T follicular helper cell (primary cell): ENCODE results near the gene MOSPD2.

Experiments used
- DNase-seq: peaks from one replicate; pipeline ENCODE4 v3.0.0-alpha.2; 2020; ENCODE audit warnings: low read depth

Gene MOSPD2

GRCh38 chrX:14915596-14915995 lies 42.4 kb downstream of the MOSPD2 start:
- DNase-seq, result no peak

DNA sequence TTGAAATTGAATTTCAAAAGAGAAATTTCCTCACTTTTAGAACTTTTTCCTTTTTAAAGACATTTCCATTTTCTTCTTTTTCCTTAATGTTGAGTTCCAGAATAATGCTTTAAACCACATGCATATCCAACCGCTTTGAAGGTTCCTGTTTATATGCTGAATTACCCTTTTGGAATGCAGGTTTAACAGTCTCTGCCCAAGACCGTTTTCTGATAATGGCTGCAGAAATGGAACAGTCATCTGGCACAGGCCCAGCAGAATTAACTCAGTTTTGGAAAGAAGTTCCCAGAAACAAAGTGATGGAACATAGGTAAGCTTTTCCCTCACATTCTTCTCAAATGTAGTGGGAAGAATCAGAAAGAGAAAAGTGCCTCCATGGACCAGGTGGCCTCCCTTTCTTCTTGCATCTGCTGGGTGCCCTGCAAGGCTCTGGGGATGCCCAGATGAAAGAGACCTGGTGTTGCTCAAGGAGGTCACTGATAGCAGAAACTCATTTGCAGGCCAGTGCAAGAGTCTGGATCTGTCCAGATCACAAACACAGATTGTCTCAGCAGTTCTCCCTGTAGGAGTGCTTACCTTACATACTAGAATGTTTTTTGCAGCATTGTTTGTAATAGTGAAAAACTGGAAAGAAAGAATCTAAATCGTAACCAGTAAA lies 42.9 kb downstream of the MOSPD2 start:
- DNase-seq, result no peak

DNA sequence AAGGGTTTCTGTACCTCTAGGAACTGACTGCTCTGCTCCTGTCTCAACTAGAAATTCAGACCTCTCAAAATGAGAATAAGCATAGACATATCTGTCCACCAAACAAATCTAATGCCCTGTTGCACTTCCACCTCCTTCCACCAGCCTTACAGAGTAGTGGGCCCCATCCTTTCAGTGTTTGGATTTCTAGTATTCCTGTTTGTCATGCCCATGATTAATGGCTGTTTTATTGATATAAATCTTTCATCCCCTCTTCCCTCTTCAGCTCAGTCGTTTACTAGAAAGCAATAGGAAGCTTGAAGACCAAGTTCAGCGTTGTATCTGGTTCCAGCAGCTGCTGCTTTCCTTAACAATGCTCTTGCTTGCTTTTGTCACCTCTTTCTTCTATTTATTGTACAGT lies 46.2 kb downstream of the MOSPD2 start:
- no peak for DNase-seq

DNA sequence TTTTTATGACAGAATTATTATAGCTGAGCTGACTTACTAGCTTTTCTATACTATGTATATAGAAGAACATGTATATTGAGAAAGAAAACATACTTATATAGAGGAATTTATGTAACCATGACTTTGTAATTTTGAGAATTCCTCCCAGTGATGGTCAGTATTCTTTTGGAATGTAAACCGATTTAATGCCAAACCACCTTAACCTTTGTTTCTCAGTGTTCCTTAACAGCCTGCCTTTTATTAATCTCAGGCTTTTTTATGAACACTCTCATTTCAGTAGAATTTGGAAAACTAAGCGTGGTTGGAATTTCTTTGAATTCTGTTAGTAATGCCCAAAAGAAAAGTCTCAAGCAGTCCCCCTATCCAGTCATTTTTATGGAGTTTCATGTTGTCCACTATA lies 47.0 kb downstream of the MOSPD2 start:
- DNase-seq, result no peak

DNA sequence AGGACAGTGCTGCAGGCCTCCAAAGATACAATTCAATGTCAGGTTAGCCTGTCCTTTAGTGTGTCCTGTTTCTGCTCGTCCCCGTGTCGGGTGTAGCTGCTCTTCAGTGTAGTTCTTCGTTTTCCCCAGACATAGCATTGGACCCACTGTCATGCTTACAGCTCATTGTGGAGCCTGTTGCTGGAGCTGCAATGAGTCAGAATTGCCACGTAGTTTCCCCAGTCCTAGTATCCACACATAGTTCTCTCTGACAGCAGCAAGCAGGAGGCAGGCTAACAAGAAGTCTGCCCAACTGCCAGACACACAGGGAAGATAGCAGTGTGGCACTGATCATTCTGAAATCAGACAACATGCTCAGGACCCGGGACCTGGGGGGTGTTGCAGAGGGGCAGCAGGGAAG lies 49.2 kb downstream of the MOSPD2 start:
- no peak for DNase-seq

DNA sequence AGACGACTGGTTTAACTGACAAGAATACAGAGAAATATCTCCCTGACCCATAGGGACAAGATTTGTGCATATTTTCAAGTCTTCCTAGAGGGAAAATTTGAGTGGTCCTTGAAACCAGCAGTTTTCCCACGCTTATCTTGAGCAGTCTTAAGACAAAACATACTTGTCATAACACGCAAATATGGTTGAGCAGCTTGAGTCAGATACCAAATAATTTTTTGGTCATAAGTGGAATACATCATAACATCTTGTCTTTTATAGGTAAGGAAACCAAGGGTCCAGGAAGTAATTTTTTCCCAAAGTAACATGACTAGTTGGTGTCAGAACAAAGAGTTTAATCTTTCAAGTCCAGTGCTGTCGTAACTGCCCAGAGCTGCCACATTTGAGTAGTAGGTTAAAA lies 50.5 kb downstream of the MOSPD2 start:
- no peak for DNase-seq

GRCh38 chrX:14926471-14926870 lies 53.2 kb downstream of the MOSPD2 start:
- DNase-seq, result no peak

GRCh38 chrX:14927401-14927800 lies 54.2 kb downstream of the MOSPD2 start:
- DNase-seq, result no peak

GRCh38 chrX:14930663-14931062 lies 57.4 kb downstream of the MOSPD2 start:
- no peak for DNase-seq

GRCh38 chrX:14932136-14932535 lies 58.9 kb downstream of the MOSPD2 start:
- no peak for DNase-seq

DNA sequence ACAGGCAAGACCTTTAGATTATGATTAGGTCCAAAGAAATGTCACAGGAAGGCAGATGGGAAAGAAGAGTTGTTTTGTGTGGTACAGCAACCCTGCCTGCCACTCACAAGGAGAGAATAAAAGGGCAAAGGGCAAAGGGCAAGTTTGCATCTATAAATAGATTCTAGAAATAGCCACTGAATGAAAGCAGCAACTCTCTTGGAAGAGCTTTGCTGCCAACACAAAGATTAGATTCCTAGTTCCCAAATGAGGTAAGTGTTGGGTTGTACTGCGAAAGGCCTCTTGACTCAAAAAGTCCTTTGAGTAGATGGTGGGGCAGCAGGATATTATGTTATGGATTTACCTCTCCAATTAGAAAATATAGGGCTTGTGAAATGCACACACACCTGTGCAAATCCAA lies 61.2 kb downstream of the MOSPD2 start:
- no peak for DNase-seq

DNA sequence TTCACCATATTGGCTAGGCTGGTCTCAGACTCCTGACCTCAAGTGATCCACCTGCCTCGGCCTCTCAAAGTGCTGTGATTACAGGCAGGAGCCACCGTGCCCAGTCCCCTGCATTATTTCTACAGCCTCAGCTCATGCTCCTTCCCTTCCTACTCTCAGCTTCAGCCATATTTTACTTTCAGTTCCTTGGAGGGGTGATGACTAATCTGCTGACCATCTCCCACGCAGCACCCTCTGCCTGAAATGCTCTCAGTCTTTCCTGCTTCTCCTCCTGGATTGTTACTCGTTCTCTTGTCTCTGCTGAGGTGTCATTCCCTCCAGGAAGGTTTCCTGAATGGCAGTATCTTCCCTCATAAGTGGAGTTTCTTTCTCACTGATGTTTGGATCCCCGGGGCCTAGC lies 63.3 kb downstream of the MOSPD2 start:
- no peak for DNase-seq

DNA sequence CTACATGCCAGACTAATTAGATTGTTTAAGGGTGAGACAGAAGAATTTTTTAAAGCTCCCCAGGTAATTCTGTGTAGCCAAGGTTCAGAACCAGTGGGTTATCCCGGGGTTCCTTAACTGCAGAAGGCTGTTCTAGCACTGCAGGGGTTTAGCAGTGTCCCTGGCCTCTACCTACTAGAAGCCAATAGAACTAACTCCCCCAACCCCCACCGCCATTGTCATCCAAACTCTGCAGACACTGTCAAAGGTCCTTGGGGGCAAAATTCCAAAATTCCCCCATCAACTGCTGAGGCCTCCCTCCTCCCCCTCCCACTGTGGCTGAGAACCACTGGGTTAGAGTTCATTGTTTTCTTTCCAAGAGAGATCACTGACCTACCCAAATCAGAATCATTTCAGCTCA lies 66.4 kb downstream of the MOSPD2 start:
- DNase-seq, result no peak

- DNase-seq, result no peak
Observed at GRCh38 chrX:14941301-14941700, 68.1 kb downstream of the MOSPD2 start.

GRCh38 chrX:14942341-14942740 lies 69.1 kb downstream of the MOSPD2 start:
- no peak for DNase-seq

DNA sequence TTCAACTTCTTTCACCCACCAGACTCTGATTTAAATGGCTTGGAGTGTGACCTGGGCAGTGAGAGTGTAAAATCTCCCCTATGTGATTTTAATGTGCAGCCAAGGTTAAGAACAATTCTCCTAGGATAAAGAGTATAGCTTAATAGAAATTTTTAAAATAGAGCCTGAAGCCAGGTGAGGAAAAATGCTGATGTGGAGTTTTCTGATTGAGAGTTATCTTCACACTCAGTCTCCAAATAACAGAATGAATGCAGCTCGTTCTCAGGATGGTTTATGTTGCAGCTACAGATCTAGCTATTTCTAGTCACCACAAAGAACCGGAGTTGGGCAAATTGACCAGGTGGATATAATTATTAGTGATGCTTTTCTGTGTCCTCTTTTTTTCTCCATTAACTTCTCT lies 70.7 kb downstream of the MOSPD2 start:
- DNase-seq, result no peak

DNA sequence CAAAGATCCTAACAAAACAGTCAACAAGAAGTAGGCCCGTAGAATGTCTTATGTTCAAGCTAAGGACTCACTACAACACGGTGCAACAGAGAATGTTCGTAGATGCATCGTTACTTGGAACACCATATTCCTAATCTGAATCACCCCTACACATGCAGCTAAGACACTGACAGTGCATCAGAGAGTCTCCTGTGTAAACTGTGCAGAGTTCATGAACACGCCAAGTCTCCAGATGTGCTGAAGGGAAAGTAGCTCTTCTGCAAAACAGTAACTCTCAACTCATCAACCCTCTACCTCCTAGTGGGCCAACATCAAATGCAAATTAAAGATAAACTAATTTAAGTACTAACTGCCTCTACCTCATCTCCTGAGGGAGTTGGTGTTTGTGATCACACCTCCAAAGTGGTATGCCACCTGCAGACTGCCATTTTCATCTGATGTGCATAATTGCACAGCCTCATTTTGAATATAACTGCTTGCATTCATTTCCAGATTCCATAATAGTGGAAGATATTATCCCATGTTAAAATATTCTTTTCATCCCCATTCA lies 73.5 kb downstream of the MOSPD2 start:
- DNase-seq, result no peak

DNA sequence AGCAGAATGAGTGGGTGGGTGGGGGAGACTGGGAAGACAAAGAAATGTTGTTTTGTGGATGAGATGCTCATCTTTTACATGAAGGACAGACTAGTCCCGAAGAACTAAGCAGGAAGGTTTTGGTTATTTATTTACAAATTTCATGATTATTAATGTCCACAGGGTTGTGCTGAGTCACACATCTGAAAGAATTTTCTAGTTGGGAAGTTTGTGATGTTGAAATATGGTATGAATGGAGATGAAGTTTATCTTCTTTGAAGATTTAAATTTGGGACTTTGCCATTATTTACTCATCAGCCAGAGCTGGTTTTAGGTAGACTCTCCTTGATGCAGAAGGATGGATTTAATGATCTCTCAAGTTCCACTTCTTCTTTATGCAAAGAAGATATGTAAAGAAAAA lies 75.5 kb downstream of the MOSPD2 start:
- no peak for DNase-seq

- no peak for DNase-seq
Observed at GRCh38 chrX:14956813-14957582, 83.8 kb downstream of the MOSPD2 start.

GRCh38 chrX:14963447-14964236 lies 90.4 kb downstream of the MOSPD2 start:
- DNase-seq, result no peak

DNA sequence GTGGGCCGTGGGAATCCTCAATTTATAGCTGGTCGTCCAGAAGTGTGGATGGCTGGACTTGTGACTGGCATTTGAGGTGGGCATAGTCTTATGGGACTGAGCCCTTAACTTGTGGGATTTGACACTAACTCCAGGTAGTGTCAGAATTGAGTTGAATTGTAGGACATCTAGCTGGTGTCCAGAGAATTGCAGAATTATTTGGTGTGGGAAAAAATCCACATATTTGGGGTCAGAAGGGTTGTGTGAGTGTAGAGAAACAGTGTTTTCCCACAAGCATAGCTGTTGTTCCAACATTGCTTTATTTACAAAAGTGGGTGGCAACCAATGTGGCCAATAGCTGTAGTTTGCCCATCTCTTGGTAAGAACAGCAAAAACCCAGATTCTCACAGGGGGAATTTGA lies 91.3 kb downstream of the MOSPD2 start:
- no peak for DNase-seq
